Measurements from ENCODE around the gene SGMS1.

DNA sequence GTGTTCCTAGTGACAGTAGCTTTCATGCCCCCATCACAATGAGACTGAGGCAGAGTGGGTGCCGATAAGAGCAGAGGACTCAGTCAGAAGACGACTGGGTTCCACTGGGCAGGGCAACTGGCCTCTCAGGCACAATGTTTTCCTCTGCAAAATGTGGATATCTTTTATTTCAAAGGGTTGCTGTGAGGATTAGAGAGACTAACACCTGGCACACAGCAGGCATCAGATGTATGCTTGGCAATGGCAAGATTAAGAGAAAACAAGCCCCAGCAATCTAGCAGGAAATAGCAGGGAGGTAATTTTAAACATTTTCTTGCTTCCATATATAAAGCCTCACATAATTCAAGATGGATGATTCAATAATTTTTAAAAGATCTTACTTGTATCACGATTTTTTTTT lies 28.0 kb downstream of the SGMS1 start:
- TF ChIP-seq, protein P1, sequence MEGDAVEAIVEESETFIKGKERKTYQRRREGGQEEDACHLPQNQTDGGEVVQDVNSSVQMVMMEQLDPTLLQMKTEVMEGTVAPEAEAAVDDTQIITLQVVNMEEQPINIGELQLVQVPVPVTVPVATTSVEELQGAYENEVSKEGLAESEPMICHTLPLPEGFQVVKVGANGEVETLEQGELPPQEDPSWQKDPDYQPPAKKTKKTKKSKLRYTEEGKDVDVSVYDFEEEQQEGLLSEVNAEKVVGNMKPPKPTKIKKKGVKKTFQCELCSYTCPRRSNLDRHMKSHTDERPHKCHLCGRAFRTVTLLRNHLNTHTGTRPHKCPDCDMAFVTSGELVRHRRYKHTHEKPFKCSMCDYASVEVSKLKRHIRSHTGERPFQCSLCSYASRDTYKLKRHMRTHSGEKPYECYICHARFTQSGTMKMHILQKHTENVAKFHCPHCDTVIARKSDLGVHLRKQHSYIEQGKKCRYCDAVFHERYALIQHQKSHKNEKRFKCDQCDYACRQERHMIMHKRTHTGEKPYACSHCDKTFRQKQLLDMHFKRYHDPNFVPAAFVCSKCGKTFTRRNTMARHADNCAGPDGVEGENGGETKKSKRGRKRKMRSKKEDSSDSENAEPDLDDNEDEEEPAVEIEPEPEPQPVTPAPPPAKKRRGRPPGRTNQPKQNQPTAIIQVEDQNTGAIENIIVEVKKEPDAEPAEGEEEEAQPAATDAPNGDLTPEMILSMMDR (IDR thresholded peaks at IDR 0.05), result no peak
- TF ChIP-seq EZH2 (IDR thresholded peaks at IDR 0.05; ENCODE audit: borderline replicate concordance, insufficient read depth, low read depth, low read length, poor library complexity, severe bottlenecking), result no peak
